Pancreas (tissue), 10 donors: ENCODE data around the gene MCF2L2. TPM values are rescaled to one million over a fixed set of nuclear protein-coding genes. Genes with fewer than 3 reads are reported as not detected.
A peak's percentile ranks its signal among the peaks of the same experiment; 100 is the strongest.

ENCODE experiments used
- ATAC-seq, 4 donors: fragments of 200-7000 bp; cut with Tn5 transposase; one replicate each; pipeline versions ENCODE4 v1.8.0 to v1.9.1; 2020; ENCODE audit warnings: mild to moderate bottlenecking in 4 of 4, moderate library complexity in 4 of 4
- DNase-seq, 6 donors: peaks; one replicate each; pipeline ENCODE4 v3.0.0-alpha.2; 2020
- FAIRE-seq: peaks from 2 replicates; lab custom pipeline; 2012; peaks lifted over from hg19 to GRCh38; lab: Jason Lieb, UNC
- H3K27ac ChIP-seq, 4 donors: fragments of 200-600 bp; sonication (generic); 1 replicate in 3 of 4; 2 replicates in 1 of 4; pipeline versions ENCODE4 v1.5.0 to v1.8.0; 2020
- H3K27me3 ChIP-seq, 4 donors: fragments of 200-600 bp; one replicate each; pipeline ENCODE4 v1.8.0; 2021
- H3K36me3 ChIP-seq, 3 donors: fragments of 200-600 bp; sonication (generic) in 1 of 3; one replicate each; pipeline versions ENCODE4 v1.5.0 to v1.8.0; 2020 to 2021
- H3K4me1 ChIP-seq, 3 donors: fragments of 200-600 bp; one replicate each; pipeline ENCODE4 v1.8.0; 2021
- H3K4me3 ChIP-seq, 4 donors: fragments of 200-600 bp; sonication (generic) in 2 of 4; one replicate each; pipeline versions ENCODE4 v1.5.0 to v1.8.0; 2020 to 2021
- H3K9me3 ChIP-seq, 4 donors: fragments of 200-600 bp; one replicate each; pipeline ENCODE4 v1.8.0; 2021
- WGBS, 2 donors: extraction: QIAGEN DNeasy Blood & Tissue Kit; methylation state at CpG; one replicate each; pipeline ENCODE4 v1.1.7; 2013; 5-methylcytosine and 5-hydroxymethylcytosine counted together
- intact Hi-C, 3 donors: fragments of 100-400 bp; cut with DNase I; formaldehyde crosslinking; loops; one replicate each; pipeline versions ENCODE4 v1.11.1 to v1.14.2; 2022
- polyA plus RNA-seq, 2 donors: library from polyadenylated mRNA; stranded (reverse); fragments of 200-250 nt; gene quantifications; one replicate each; pipeline ENCODE4 v1.2.3, GENCODE V29; 2013
- total RNA-seq, 6 donors: library from RNA; stranded (reverse); fragmentation: NEBNext Ultra II Directional in 4 of 6; extraction: Animal tissue kit (Norgen Biotek cat#: 25700) in 4 of 6; gene quantifications; one replicate each; pipeline versions ENCODE4 v1.2.1 to v1.2.4, GENCODE V29; 2021 to 2023
- TF ChIP-seq, protein P1 (sequence below), 4 donors: fragments of 200-600 bp; sonication (generic) in 3 of 4; IDR thresholded peaks; one replicate each; pipeline versions ENCODE4 v1.5.0 to v1.8.0; 2021; ENCODE audit warnings: antibody characterized with exemption in 4 of 4
- donor health status: healthy with polysubstance abuse.
- donor health status: DM: no; HTN: no; CAD: no; lungs with moderate emphysema.
- donor health status: DM: no; HTN: no; CAD: no.
- donor health status: control.
- donor health status: control.
- donor health status: Bipolar disorder and iron deficiency.
- donor health status: DM: yes; HTN: yes; CAD: no.
- donor health status: DM: no; HTN: no; CAD: no.
- donor health status: DM: no; HTN: no; CAD: no.
- donor health status: DM: yes; HTN: yes; CAD: no.

MCF2L2 gene
- total and polyA plus RNA-seq, 8 donors = 0.54 to 2.0 (median 0.97) TPM

DNA sequence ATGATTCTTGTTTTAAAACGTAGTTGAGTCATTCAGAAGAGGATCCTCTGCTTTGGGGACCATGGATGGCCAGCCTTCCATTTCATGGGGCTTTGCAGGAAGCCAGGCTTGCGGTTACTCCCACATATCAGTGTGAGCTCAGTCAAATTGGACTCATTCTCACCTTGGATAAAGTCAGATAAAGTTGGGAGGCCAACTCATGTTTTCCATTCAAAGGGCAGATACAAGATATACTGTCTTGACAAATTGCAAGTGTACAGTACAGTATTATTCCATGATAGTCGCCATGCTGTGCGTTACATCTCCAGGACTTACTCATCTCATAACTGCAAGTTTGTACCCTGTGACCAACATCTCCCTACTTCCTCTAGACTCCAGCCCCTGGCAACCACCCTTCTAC, 200.8 kb downstream of the MCF2L2 start:
- TF ChIP-seq, protein P1, sequence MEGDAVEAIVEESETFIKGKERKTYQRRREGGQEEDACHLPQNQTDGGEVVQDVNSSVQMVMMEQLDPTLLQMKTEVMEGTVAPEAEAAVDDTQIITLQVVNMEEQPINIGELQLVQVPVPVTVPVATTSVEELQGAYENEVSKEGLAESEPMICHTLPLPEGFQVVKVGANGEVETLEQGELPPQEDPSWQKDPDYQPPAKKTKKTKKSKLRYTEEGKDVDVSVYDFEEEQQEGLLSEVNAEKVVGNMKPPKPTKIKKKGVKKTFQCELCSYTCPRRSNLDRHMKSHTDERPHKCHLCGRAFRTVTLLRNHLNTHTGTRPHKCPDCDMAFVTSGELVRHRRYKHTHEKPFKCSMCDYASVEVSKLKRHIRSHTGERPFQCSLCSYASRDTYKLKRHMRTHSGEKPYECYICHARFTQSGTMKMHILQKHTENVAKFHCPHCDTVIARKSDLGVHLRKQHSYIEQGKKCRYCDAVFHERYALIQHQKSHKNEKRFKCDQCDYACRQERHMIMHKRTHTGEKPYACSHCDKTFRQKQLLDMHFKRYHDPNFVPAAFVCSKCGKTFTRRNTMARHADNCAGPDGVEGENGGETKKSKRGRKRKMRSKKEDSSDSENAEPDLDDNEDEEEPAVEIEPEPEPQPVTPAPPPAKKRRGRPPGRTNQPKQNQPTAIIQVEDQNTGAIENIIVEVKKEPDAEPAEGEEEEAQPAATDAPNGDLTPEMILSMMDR (IDR thresholded peaks at IDR 0.05) = no peak
- Histone ChIP-seq H3K27me3 (no peaks in the 10 kb centered on the region), H3K36me3 (no peaks in the 10 kb centered on the region), H3K27ac (no peak overlapping the region), H3K4me3 (no peak overlapping the region), H3K9me3 (no peaks in the 10 kb centered on the region), H3K4me1 (no peaks in the 10 kb centered on the region)
- intact Hi-C loops = no loop called here
- no peak for ATAC-seq
- no peak for DNase-seq
- no peak for FAIRE-seq
- WGBS, 2 donors = 62 to 82% methylated on average over 4 of the region's 4 CpGs

GRCh38 chr3:183226333-183226890, 202.0 kb downstream of the MCF2L2 start:
- TF ChIP-seq, protein P1 (IDR thresholded peaks at IDR 0.05) = no peak
- DNase-seq (no peak), ATAC-seq (peak in 1 of 4 donors; percentile 14), FAIRE-seq (peak; percentile 13)
- Histone ChIP-seq H3K27me3 (no peaks in the 10 kb centered on the region), H3K36me3 (no peaks in the 10 kb centered on the region), H3K4me3 (no peak overlapping the region), H3K27ac (no peak overlapping the region), H3K4me1 (no peaks in the 10 kb centered on the region), H3K9me3 (no peaks in the 10 kb centered on the region)
- intact Hi-C loops = no loop called here
- 50 to 55% methylated on average over 9 of the region's 9 CpGs for WGBS, 2 donors

- no peak for DNase-seq
- no peaks in the 10 kb centered on the region for H3K4me1 ChIP-seq
- FAIRE-seq = no peak
- no peaks in the 10 kb centered on the region for H3K9me3 ChIP-seq
- H3K27ac ChIP-seq = no peak overlapping the region
- TF ChIP-seq, protein P1 (IDR thresholded peaks at IDR 0.05) = no peak
- WGBS, 2 donors = 76 to 82% methylated on average over 11 of the region's 11 CpGs
- intact Hi-C loops = no loop called here
- H3K36me3 ChIP-seq = no peaks in the 10 kb centered on the region
- no peak overlapping the region for H3K4me3 ChIP-seq
- no peak for ATAC-seq
- no peaks in the 10 kb centered on the region for H3K27me3 ChIP-seq
Measured at GRCh38 chr3:183224180-183224970, 204.0 kb downstream of the MCF2L2 start.

DNA sequence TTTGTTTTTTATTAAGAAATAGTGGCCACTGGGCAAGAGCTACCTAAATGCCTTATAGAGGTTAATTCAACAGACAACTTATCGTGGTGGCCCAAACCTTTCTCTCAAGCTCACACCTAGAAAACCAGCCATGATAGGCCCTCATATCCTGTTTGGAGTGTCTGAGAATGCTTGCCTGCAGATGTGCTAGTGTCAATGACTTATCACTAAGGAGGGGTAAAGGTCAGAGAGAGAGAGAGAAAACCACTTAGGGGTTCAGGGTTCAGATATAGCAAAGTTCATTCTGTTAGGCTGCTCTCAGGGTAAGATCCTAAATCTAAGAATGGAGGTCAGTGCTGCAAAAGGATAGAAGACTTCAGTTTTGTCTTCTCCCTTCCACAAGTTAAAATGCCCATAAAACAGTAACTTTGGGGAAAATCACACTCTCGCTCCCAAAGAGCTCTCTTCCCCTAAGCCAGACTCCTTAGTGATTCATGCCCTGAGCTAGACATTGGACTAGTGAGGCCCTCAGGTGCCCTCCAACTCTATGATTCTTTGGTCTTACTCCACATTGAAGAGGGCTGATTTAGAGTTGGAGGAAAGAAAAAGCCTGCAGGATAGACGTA, 205.7 kb downstream of the MCF2L2 start:
- intact Hi-C loops = no loop called here
- Histone ChIP-seq H3K27me3 (no peaks in the 10 kb centered on the region), H3K36me3 (no peaks in the 10 kb centered on the region), H3K9me3 (no peaks in the 10 kb centered on the region), H3K27ac (no peak overlapping the region), H3K4me1 (no peaks in the 10 kb centered on the region), H3K4me3 (no peak overlapping the region)
- ATAC-seq = no peak
- no peak for DNase-seq
- TF ChIP-seq, protein P1 (IDR thresholded peaks at IDR 0.05) = no peak
- WGBS, 2 donors = 94% methylated on average over 3 of the region's 3 CpGs
- no peak for FAIRE-seq
